Measurements from ENCODE around the gene TARP.
"Not testable (repeated sequence)": the region's sequence is repeated elsewhere in the genome, so short reads cannot be mapped to it uniquely, and the experiment has no call there.

TARP gene

GRCh38 chr7:38276096-38276877 is 2.9 kb upstream of the TARP start:
- Histone ChIP-seq H3K27me3 (ENCODE audit: insufficient read depth, insufficient read length) (no peaks in the 10 kb centered on the region), H3K9me3 (ENCODE audit: insufficient read depth, low read length) (no peaks in the 10 kb centered on the region), H3K36me3 (ENCODE audit: insufficient read depth, insufficient read length, low read length) (no peaks in the 10 kb centered on the region), H3K4me1 (ENCODE audit: insufficient read depth, insufficient read length) (no peaks in the 10 kb centered on the region), H3K4me3 (ENCODE audit: insufficient read length, low read depth) (no peak overlapping the region), H3K9ac (ENCODE audit: insufficient read length, low read depth) (no peak overlapping the region)
- DNase-seq (ENCODE audit: low read depth, low spot score): no peak
- TF ChIP-seq ZNF274 (IDR thresholded peaks at IDR 0.05; ENCODE audit: low read depth, low read length): no peak
- no peak for TF ChIP-seq YY1 (IDR thresholded peaks at IDR 0.05; ENCODE audit: insufficient read depth, insufficient read length)
- TF ChIP-seq SUZ12 (IDR thresholded peaks at IDR 0.05; ENCODE audit: extremely low read depth, insufficient read depth, insufficient read length): no peak

GRCh38 chr7:38274927-38275620 is 1.6 kb upstream of the TARP start:
- H3K9ac ChIP-seq (ENCODE audit: insufficient read length, low read depth): no peak overlapping the region
- no peaks in the 10 kb centered on the region for H3K27me3 ChIP-seq (ENCODE audit: insufficient read depth, insufficient read length)

DNA sequence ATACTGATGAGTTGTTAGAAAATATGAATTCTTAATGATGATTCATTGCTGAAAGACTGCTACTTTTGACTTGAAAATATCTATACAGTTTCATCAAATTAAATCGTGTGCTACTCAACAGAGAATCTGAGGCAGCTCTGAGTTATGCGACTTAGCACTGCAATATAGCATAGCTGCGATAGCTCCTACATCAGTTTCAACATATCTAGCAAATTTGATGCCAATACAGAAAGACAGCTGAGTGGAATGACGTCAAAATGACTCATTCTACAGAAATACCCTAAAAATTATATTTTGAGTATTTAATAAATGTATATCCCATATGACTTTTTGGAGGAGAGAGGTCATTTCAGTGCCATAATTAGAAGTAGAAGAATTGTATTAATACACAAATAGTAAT is 1.1 kb upstream of the TARP start:
- no peaks in the 10 kb centered on the region for H3K9me3 ChIP-seq (ENCODE audit: insufficient read depth, low read length)
- H3K9ac ChIP-seq (ENCODE audit: insufficient read length, low read depth): no peak overlapping the region
- TF ChIP-seq SUZ12 (IDR thresholded peaks at IDR 0.05; ENCODE audit: extremely low read depth, insufficient read depth, insufficient read length): no peak
- TF ChIP-seq ZNF274 (IDR thresholded peaks at IDR 0.05; ENCODE audit: low read depth, low read length): no peak
- no peak for TF ChIP-seq YY1 (IDR thresholded peaks at IDR 0.05; ENCODE audit: insufficient read depth, insufficient read length)
- no peaks in the 10 kb centered on the region for H3K4me1 ChIP-seq (ENCODE audit: insufficient read depth, insufficient read length)
- no peak overlapping the region for H3K4me3 ChIP-seq (ENCODE audit: insufficient read length, low read depth)
- no peaks in the 10 kb centered on the region for H3K27me3 ChIP-seq (ENCODE audit: insufficient read depth, insufficient read length)
- no peaks in the 10 kb centered on the region for H3K36me3 ChIP-seq (ENCODE audit: insufficient read depth, insufficient read length, low read length)
- DNase-seq (ENCODE audit: low read depth, low spot score): no peak

More at GRCh38 chr7:38274927-38275620, 1.6 kb upstream of the TARP start:
- TF ChIP-seq ZNF274 (IDR thresholded peaks at IDR 0.05; ENCODE audit: low read depth, low read length) (no peak), SUZ12 (IDR thresholded peaks at IDR 0.05; ENCODE audit: extremely low read depth, insufficient read depth, insufficient read length) (no peak), YY1 (IDR thresholded peaks at IDR 0.05; ENCODE audit: insufficient read depth, insufficient read length) (no peak)
- Histone ChIP-seq H3K9me3 (ENCODE audit: insufficient read depth, low read length) (no peaks in the 10 kb centered on the region), H3K4me1 (ENCODE audit: insufficient read depth, insufficient read length) (no peaks in the 10 kb centered on the region), H3K4me3 (ENCODE audit: insufficient read length, low read depth) (no peak overlapping the region), H3K36me3 (ENCODE audit: insufficient read depth, insufficient read length, low read length) (no peaks in the 10 kb centered on the region)
- DNase-seq (ENCODE audit: low read depth, low spot score): no peak

- DNase-seq (ENCODE audit: low read depth, low spot score); H3K9ac ChIP-seq (ENCODE audit: insufficient read length, low read depth); H3K4me3 ChIP-seq (ENCODE audit: insufficient read length, low read depth); H3K4me1 ChIP-seq (ENCODE audit: insufficient read depth, insufficient read length); H3K36me3 ChIP-seq (ENCODE audit: insufficient read depth, insufficient read length, low read length); H3K9me3 ChIP-seq (ENCODE audit: insufficient read depth, low read length); H3K27me3 ChIP-seq (ENCODE audit: insufficient read depth, insufficient read length): not testable (repeated sequence)
Observed at GRCh38 chr7:38270405-38270804, 3.0 kb downstream of the TARP start.

DNA sequence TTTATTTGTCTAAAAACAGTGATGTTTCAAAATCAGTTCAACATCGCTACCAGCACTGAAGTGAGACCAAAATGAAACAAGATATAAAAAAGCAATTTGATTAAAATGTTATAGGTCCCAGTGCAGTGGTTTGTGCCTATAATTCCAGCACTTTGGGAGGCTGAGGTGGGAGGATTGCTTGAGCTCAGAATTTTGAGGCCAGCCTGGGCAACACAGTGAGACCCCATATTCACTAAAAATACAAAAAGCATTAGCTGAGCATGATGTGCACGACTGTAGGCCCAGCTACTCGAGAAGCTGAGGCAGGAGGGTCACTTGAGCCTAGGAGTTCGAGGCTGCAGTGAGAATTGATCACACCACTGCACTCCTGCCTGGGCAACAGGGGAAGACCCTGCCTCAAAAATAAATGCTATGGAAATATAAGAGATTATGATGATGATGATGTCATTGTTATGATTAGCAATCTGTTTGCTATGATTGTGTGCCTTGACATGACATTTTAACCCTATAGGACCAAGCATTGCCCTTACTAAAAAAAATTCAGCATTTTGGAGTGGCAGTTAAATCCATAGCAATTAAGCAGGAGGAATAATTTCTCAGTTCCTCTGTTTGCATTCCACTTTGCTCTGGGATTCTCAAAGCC is 3.6 kb downstream of the TARP start:
- not testable (repeated sequence) for DNase-seq (ENCODE audit: low read depth, low spot score); H3K9ac ChIP-seq (ENCODE audit: insufficient read length, low read depth); H3K36me3 ChIP-seq (ENCODE audit: insufficient read depth, insufficient read length, low read length); H3K27me3 ChIP-seq (ENCODE audit: insufficient read depth, insufficient read length); H3K9me3 ChIP-seq (ENCODE audit: insufficient read depth, low read length); H3K4me1 ChIP-seq (ENCODE audit: insufficient read depth, insufficient read length); H3K4me3 ChIP-seq (ENCODE audit: insufficient read length, low read depth)

GRCh38 chr7:38265958-38266357 is 7.5 kb downstream of the TARP start:
- not testable (repeated sequence) for H3K9ac ChIP-seq (ENCODE audit: insufficient read length, low read depth); H3K27me3 ChIP-seq (ENCODE audit: insufficient read depth, insufficient read length); H3K4me1 ChIP-seq (ENCODE audit: insufficient read depth, insufficient read length); H3K36me3 ChIP-seq (ENCODE audit: insufficient read depth, insufficient read length, low read length); DNase-seq (ENCODE audit: low read depth, low spot score); H3K4me3 ChIP-seq (ENCODE audit: insufficient read length, low read depth); H3K9me3 ChIP-seq (ENCODE audit: insufficient read depth, low read length)

GRCh38 chr7:38264602-38265001 is 8.8 kb downstream of the TARP start:
- H3K9me3 ChIP-seq (ENCODE audit: insufficient read depth, low read length); H3K36me3 ChIP-seq (ENCODE audit: insufficient read depth, insufficient read length, low read length); DNase-seq (ENCODE audit: low read depth, low spot score); H3K4me3 ChIP-seq (ENCODE audit: insufficient read length, low read depth); H3K4me1 ChIP-seq (ENCODE audit: insufficient read depth, insufficient read length); H3K9ac ChIP-seq (ENCODE audit: insufficient read length, low read depth); H3K27me3 ChIP-seq (ENCODE audit: insufficient read depth, insufficient read length): not testable (repeated sequence)

DNA sequence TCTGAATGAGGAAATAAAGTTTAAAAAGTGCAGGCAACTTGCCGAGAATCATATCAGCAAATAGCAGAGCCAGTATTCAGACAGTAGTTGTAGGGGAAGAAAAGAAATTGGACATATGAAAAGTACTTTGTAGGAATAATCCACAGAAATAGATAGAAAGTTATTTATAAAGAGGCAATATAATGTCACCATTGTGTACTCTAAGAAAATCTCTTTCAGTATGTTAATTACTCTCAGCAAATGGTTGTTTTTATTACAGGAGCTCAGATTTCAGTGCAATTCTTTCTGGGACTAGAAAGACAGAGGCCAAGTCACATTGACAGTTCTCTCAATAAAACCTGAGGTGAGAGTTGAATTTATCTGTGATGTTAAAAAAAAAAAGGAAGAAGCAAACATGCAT is 10.2 kb downstream of the TARP start:
- H3K36me3 ChIP-seq (ENCODE audit: insufficient read depth, insufficient read length, low read length); H3K4me1 ChIP-seq (ENCODE audit: insufficient read depth, insufficient read length); H3K4me3 ChIP-seq (ENCODE audit: insufficient read length, low read depth); H3K9ac ChIP-seq (ENCODE audit: insufficient read length, low read depth); DNase-seq (ENCODE audit: low read depth, low spot score); H3K9me3 ChIP-seq (ENCODE audit: insufficient read depth, low read length); H3K27me3 ChIP-seq (ENCODE audit: insufficient read depth, insufficient read length): not testable (repeated sequence)

Data from NT2/D1 (cell line).